ENCODE measurements around the gene STRIT1. TPM values are rescaled to one million over a fixed set of nuclear protein-coding genes. Genes with fewer than 3 reads are reported as not detected.
A peak's percentile ranks its signal among the peaks of the same experiment; 100 is the strongest.
"Not testable (repeated sequence)": the region's sequence is repeated elsewhere in the genome, so short reads cannot be mapped to it uniquely, and the experiment has no call there.

STRIT1 gene
- total RNA-seq, 1 donor from 2014 or later = not detected

DNA sequence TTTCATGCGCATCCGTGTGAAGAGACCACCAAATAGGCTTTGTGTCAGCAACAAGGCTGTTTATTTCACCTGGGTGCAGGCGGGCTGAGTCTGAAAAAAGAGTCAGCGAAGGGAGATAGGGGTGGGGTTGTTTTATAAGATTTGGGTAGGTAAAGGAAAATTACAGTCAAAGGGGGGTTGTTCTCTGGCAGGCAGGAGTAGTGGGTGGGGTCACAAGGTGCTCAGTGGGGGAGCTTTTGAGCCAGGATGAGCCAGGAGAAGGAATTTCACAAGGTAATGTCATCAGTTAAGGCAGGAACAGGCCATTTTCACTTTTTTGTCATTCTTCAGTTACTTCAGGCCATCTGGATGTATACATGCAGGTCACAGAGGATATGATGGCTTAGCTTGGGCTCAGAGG, 19.0 kb downstream of the STRIT1 start:
- not testable (repeated sequence) for DNase-seq (ENCODE audit: low spot score); ATAC-seq

DNA sequence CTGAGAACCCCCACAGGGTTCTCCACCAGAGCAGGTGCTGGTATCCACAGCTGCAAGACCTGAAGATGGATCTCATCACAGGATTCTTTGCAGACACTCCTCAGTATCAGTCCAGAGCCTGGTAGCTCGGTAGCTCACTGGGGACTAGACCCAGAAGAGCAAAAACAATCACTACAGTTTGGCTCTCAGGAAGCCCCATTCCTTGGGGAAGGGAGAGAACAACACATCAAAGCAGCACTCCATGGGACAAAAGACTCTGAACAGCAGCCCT, 22.2 kb downstream of the STRIT1 start:
- DNase-seq (ENCODE audit: low spot score) (no peak), ATAC-seq (no peak)

DNA sequence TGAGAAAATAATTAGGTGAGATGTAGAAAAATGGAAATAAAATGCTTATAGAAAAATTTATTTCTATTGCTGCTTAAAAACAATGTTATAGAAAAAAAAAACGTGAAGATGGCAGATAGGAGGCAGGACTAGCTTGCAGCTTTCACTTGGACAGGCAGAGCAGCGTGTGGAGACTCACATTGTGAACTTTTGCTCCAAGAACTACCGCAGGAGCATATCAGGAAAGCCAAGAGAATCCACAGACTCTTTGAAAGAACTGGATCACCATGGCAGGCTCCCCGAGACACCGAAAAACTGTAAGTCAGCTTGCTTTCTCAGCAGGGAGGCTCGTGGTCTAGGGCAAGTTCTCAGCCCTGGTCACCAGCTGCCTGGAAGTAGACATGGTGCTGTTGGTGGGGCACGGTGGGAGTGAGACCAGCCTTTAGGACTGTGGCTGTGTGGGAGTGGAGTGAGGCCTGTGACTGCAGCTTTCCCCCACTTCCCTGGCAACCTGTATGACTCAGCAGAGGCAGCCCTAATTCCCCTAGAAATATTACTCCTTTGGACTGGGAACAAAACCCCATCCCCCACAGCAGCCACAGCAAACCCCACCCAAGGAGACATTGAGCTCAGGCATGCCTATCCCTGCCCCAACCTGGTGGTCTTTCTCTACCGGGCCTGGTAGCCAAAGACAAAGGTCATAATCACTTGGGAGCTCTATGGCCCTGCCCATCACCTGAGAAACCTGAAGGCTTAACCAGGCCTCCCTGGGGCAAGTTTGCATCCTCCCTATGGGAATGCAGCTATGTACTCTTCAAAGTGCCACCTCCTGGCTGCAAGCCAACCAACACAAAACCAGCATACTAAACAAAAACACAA, 22.8 kb downstream of the STRIT1 start:
- no peak for DNase-seq (ENCODE audit: low spot score)
- no peak for ATAC-seq

DNA sequence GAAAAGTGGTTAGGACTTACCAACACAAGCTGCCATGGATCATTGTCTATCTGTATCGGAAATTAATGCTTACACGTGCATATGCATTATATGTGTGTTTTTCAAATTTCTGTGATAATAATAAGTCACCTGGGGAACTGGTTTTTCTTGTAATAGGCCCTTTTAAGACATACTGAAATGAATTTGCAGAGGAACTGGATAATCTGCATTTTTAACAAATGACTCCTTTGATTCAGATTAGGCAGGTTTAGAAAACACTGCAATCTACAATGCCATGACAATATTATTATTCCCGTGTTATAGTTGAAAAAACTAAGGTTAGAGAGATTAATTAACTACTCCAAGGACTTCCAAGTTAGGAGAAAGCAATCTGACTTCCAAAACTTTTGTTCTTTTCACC, 23.4 kb downstream of the STRIT1 start:
- DNase-seq (ENCODE audit: low spot score) (no peak), ATAC-seq (no peak)

DNA sequence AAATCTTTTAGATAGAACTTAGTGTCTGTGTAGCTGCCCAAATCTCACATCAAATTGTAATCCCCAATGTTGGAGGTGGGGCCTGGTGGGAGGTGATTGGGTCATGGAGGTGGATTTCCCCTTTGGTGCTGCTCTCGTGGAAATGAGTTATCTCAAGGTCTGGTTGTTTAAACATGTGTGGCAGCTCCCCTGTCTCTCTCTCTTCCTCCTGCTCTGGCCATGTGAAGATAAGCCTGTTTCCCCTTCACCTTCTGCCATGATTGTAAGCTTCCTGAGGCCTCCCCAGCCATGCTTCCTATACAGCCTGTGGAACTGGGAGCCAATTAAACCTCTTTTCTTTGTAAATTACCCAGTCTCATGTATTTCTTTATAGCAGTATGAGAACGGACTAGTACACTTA, 30.6 kb downstream of the STRIT1 start:
- not testable (repeated sequence) for DNase-seq (ENCODE audit: low spot score); ATAC-seq

DNA sequence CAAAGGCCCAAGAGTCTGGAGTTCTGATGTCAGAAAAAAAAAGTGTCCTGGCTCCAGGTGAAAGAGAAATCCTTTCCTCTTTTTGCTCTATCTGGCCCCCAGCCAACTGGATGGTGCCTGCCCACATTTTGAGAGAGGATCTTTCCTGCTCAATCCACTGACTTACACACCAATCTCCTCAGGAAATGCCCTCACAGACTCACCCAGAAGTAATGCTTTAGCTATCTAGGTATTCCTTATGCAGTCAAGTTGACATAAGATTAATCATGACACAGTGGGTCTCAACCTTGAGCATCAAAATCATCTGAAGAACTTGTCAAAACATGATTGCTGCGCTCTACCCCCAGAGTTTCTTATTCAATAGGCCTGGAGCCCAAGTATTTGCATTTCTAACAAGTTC, 31.2 kb downstream of the STRIT1 start:
- ATAC-seq = no peak
- no peak for DNase-seq (ENCODE audit: low spot score)

DNA sequence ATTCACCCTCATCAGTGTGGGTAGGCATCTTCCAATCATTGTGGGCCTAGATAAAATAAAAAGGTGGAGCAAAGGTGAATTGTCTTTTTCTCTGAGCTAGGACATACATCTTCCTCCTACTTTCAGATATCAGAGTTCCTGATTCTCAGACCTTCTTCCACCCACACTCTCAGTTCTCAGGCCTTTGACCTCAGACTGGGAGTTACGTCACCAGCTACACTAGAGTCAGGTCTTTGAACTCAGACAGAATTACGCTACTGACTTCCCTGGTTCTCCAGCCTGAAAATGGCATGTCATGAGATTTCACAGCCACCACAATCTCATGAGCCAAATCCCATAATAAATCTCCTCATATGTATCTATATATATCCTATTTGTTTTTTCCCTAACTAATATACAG, 39.0 kb downstream of the STRIT1 start:
- ATAC-seq (peak; percentile 48), DNase-seq (ENCODE audit: low spot score) (no peak)

DNA sequence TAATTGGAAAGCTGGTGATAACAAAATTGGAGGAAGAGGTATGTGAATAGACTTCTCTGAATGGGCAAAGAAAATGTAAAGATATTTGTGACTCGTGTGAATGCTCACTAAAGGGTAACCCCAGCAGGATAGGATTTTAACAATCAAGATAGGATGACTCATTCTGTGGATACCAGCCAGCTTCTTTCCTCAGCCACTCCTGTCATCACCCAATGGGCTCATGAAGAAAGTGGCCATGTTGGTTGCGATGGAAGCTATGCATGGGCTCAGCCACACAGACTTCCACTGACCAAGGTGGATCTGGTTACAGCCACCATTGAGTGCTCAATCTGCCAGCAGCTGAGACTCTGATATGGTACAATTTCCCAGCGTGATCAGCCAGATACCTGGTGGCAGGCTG, 40.9 kb downstream of the STRIT1 start:
- ATAC-seq (no peak), DNase-seq (ENCODE audit: low spot score) (no peak)

DNA sequence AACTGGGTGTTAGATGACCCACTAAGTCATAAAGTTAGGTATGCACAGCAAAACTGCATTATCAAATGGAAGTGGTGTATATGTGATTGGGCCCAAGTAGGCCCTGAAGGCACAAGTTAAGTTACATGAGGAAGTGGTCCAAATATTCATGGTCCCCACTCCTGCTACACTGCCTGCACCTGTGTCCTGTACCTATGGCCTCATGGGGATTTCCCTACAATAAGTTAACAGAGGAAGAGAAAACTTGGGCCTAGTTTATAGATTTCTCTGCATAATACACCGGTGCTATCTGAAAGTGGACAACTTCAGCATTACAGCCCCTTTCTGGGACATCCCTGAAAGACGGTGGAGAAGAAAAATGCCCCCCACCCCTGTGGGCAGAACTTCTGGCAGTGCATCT, 41.5 kb downstream of the STRIT1 start:
- DNase-seq (ENCODE audit: low spot score) (no peak), ATAC-seq (no peak)

DNA sequence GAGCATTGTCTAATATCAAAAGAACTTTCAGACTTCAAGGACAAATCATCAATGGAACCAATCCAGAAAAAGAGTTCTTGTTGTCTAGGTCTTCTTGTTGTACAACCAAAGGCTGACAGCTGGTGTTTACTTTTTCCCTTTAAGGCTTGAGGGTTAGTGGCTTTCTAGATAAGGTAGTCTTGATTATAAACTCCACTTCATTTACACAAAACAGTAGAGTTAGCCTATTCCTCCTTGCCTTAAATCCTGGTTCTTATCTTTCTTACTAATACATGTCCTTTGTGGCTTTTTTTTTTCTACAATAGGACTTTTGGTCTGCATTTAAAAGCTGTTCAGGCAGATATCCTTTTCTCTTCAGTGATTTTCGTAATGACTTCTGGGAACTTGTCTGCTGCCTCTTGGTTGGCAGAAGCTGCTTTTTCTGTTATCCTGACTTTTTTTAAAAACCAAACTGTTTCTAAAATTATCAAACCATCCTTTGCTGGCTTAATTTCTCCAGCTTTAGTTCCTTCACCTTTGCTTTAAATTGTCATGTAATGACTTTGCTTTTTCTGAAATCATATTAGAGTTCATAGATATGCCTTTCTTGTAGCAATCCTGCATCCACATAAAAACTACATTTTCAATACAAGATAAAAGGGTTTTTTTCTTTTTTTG, 44.8 kb downstream of the STRIT1 start:
- ATAC-seq (no peak), DNase-seq (ENCODE audit: low spot score) (no peak)

DNA sequence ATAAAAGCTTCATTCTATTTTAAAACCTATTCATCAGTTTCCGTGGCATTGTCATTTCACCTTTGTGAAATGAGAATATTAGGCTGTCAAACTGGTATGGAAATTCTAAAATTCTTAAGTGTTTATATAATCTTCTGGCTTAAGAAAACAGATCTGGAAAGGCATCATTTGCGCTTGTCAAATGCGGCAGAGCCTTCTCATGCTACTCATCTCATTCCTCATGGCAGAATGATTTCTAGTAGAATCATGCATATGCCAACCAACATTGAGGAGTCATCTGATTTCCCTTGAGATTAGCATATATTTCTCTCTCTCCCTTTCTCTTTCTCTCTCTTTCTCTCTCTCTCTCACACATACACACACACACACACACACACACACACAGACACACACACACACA, 48.8 kb downstream of the STRIT1 start:
- DNase-seq (ENCODE audit: low spot score) = no peak
- ATAC-seq = no peak

DNA sequence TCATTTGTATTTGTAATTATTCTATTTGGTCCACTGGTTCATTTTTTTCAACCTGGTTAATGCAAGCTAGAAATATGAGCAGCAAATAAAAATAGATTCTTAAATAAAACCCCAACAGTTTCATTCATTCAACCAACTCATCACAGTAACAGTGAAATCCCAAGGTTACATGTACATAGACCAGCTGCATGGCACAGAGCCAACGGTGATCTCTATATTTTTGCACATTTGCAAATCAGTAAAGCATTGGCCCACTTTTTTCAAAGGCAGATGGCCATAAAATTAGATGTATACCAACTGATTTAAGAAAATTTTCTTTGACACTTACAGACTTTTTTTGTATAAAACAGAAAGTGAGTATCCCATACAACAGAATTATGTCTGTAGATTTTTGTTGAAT, 49.3 kb downstream of the STRIT1 start:
- ATAC-seq = no peak

DNA sequence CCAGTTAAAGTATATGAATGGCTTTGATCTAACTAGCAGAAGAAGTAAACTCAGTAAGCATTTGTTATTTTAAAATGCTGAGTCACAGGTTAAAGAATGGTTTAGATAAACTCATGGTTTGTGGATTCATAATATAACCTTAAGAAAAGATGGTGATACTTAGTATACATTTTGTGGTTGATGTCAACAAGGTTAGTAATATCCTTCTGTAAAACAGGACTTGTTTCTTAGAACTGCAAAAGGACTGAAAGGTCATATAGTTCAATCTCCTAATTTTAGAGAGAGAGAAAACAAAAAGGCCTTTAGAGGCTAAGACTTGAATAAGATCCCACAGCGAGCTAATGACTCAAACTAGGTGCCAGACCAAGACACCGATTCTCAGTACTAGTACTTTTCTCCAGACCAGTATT, 50.0 kb downstream of the STRIT1 start:
- ATAC-seq = no peak
- DNase-seq (ENCODE audit: low spot score) = no peak

More for the DNA sequence above, 49.3 kb downstream of the STRIT1 start:
- no peak for DNase-seq (ENCODE audit: low spot score)

DNA sequence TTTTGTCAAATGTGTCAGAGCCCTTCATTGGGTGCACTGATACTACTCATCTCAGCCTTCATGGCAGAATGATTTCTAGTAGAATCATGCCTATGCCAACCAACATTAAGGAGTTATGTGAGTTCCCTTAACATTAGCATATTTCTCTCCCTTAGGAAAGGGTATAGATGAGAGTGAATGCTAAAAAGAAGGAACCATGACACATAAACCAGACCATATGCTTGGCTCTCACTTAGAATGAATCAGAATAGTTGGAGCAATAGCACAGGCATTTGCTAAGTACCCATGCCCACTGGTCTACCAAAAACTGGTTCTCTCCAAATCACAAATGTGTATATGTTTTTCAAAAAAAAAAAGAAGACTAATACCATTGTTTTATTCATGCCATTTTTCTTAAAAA, 51.1 kb downstream of the STRIT1 start:
- ATAC-seq (no peak), DNase-seq (ENCODE audit: low spot score) (no peak)

DNA sequence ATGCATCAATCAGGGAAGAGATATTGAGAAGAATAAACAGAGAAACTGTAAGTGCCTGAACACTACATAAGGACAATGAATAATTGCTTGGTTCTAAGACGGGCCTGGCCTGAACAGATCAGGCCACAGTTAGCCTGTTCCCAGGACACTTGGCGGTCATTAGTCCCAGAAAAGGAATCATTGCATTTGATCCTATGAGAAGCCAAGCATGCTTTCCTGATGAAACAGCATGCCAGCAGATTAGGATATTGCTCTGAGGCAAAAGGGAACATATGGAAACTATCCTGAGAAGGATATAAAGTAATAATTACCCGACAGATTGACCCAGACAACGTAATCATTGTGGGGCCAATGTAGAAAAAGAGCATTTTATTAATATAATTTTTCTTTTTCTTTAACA, 51.9 kb downstream of the STRIT1 start:
- no peak for DNase-seq (ENCODE audit: low spot score)

More for the DNA sequence above, 51.9 kb downstream of the STRIT1 start:
- ATAC-seq = no peak

Other genes with a start within 250 kb of the STRIT1 start
- 66.3 TPM for gene MME, start 213.4 kb downstream of the STRIT1 start, total RNA-seq